Breast epithelium (tissue), 3 donors: ENCODE measurements around the gene TEPSIN.

Source experiments
- POLR2A ChIP-seq: fragments of 450-650 bp; IDR thresholded peaks from one replicate; pipeline ENCODE4 v1.6.1; 2016; ENCODE audit warnings: antibody characterized with exemption, mild to moderate bottlenecking, moderate library complexity
- POLR2AphosphoS5 ChIP-seq, 3 donors: sonication (generic); formaldehyde crosslinking; IDR thresholded peaks; one replicate each; pipeline ENCODE4 v1.6.1; 2017; ENCODE audit warnings: antibody characterized with exemption in 3 of 3
- TF ChIP-seq, protein P1 (sequence below), 3 donors: fragments of 450-650 bp; IDR thresholded peaks; one replicate each; pipeline ENCODE4 v1.5.1; 2016 to 2017; ENCODE audit warnings: antibody characterized with exemption in 3 of 3, mild to moderate bottlenecking in 3 of 3, moderate library complexity in 3 of 3

DNA sequence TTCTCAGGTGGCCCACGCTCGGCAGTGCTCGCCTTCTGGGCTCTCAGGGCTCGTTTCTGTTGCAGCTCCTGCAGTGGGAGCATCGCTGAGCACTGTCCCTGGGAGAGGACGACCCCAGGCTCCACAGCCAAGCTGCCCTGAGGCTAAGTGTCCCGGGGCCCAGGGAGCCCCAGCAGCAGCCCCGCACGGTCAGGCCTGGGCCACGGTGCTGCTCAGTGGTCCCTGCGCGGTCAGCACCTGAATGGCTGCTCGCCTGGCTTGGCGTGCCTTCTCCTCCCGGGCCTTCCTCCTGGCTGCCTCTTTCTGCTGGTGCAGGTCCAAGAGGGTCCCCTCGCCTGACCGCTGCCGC, 39.4 kb downstream of the TEPSIN start:
- TF ChIP-seq, protein P1, sequence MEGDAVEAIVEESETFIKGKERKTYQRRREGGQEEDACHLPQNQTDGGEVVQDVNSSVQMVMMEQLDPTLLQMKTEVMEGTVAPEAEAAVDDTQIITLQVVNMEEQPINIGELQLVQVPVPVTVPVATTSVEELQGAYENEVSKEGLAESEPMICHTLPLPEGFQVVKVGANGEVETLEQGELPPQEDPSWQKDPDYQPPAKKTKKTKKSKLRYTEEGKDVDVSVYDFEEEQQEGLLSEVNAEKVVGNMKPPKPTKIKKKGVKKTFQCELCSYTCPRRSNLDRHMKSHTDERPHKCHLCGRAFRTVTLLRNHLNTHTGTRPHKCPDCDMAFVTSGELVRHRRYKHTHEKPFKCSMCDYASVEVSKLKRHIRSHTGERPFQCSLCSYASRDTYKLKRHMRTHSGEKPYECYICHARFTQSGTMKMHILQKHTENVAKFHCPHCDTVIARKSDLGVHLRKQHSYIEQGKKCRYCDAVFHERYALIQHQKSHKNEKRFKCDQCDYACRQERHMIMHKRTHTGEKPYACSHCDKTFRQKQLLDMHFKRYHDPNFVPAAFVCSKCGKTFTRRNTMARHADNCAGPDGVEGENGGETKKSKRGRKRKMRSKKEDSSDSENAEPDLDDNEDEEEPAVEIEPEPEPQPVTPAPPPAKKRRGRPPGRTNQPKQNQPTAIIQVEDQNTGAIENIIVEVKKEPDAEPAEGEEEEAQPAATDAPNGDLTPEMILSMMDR (IDR thresholded peaks at IDR 0.05) = no peak
- TF ChIP-seq POLR2AphosphoS5 (IDR thresholded peaks at IDR 0.05) (no peak), POLR2A (no peak)
